DOHH2 (cell line): Measurements from ENCODE around the gene COL9A3.

ENCODE experiments used
- EZH2phosphoT487 ChIP-seq: fragments of 200-600 bp; sonication (generic); IDR thresholded peaks from 2 replicates; pipeline ENCODE4 v1.6.1; 2017; ENCODE audit warnings: borderline replicate concordance, mild to moderate bottlenecking, antibody characterized with exemption, low read length, moderate library complexity, mixed read lengths
- TF ChIP-seq, protein P1 (sequence below): fragments of 200-600 bp; sonication (generic); IDR thresholded peaks from one replicate; pipeline ENCODE4 v1.5.1; 2014; ENCODE audit warnings: antibody characterized with exemption, mild to moderate bottlenecking, low read depth, low read length; ENCODE audit not compliant: poor library complexity, severe bottlenecking

DNA sequence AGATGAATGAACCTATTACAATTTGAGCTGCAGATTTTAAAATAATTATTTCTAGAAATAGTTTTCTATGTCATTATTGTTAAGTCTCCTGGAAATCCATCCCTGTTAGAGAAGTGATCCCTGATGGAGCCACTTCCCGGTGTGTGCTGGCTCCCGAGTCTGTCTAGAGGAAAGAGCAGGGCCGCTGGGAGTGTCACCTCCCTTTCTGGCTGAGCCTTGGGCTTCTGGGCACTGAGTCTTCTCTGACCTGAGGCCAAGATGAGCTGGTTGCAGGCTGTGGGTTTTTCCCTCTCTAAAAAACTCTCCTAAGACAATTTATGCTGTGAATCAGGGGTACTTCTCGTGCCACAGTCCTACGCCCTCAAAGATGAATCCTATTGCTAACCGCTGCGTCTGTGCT lies 73.6 kb downstream of the COL9A3 start:
- TF ChIP-seq, protein P1, sequence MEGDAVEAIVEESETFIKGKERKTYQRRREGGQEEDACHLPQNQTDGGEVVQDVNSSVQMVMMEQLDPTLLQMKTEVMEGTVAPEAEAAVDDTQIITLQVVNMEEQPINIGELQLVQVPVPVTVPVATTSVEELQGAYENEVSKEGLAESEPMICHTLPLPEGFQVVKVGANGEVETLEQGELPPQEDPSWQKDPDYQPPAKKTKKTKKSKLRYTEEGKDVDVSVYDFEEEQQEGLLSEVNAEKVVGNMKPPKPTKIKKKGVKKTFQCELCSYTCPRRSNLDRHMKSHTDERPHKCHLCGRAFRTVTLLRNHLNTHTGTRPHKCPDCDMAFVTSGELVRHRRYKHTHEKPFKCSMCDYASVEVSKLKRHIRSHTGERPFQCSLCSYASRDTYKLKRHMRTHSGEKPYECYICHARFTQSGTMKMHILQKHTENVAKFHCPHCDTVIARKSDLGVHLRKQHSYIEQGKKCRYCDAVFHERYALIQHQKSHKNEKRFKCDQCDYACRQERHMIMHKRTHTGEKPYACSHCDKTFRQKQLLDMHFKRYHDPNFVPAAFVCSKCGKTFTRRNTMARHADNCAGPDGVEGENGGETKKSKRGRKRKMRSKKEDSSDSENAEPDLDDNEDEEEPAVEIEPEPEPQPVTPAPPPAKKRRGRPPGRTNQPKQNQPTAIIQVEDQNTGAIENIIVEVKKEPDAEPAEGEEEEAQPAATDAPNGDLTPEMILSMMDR = no peak
- no peak for TF ChIP-seq EZH2phosphoT487
